ENCODE results near the gene PALM.
"Not testable (repeated sequence)": the region's sequence is repeated elsewhere in the genome, so short reads cannot be mapped to it uniquely, and the experiment has no call there.

Gene PALM

GRCh38 chr19:709196-709964 is 645 bp downstream of the PALM start:
- DNase-seq: no peak

GRCh38 chr19:709965-710571 is 1.3 kb downstream of the PALM start:
- DNase-seq: no peak

- DNase-seq: no peak
These were observed 2.0 kb downstream of the PALM start for GRCh38 chr19:710767-711166.

- no peak for DNase-seq
These were observed 2.5 kb downstream of the PALM start for GRCh38 chr19:711254-711653.

GRCh38 chr19:715347-715746 is 6.6 kb downstream of the PALM start:
- DNase-seq: no peak

- no peak for DNase-seq
These were observed 9.7 kb downstream of the PALM start for GRCh38 chr19:718251-718951.

- DNase-seq: no peak
These were observed 10.3 kb downstream of the PALM start for GRCh38 chr19:718991-719512.

- DNase-seq: no peak
These were observed 11.1 kb downstream of the PALM start for GRCh38 chr19:719636-720344.

- no peak for DNase-seq
These were observed 11.8 kb downstream of the PALM start for GRCh38 chr19:720345-721160.

GRCh38 chr19:722553-723101 is 13.9 kb downstream of the PALM start:
- no peak for DNase-seq

- DNase-seq: no peak
These were observed 14.5 kb downstream of the PALM start for GRCh38 chr19:723247-723646.

- no peak for DNase-seq
These were observed 15.0 kb downstream of the PALM start for GRCh38 chr19:723714-724113.

- DNase-seq: no peak
These were observed 16.8 kb downstream of the PALM start for GRCh38 chr19:725461-726089.

GRCh38 chr19:726993-727956 is 18.5 kb downstream of the PALM start:
- DNase-seq: no peak

- no peak for DNase-seq
These were observed 19.3 kb downstream of the PALM start for GRCh38 chr19:728011-728410.

- DNase-seq: not testable (repeated sequence)
These were observed 20.8 kb downstream of the PALM start for GRCh38 chr19:729564-729963.

GRCh38 chr19:729965-730668 is 21.4 kb downstream of the PALM start:
- DNase-seq: no peak

GRCh38 chr19:731000-731399 is 22.3 kb downstream of the PALM start:
- no peak for DNase-seq

Data from DMS79 treated with DMSO at 0.1 percent for 48 hours (cell line).